GM20000 (cell line): ENCODE data around the gene SP2.

ENCODE experiments used
- DNase-seq: peaks from one replicate; pipeline ENCODE4 v3.0.0; 2012; ENCODE audit warnings: low spot score
- TF ChIP-seq, protein P1 (sequence below): IDR thresholded peaks from 2 replicates; pipeline ENCODE4 v1.5.1; 2012; ENCODE audit warnings: mild to moderate bottlenecking, control low read depth; ENCODE audit errors: extremely low read depth, missing control alignments

SP2 gene

DNA sequence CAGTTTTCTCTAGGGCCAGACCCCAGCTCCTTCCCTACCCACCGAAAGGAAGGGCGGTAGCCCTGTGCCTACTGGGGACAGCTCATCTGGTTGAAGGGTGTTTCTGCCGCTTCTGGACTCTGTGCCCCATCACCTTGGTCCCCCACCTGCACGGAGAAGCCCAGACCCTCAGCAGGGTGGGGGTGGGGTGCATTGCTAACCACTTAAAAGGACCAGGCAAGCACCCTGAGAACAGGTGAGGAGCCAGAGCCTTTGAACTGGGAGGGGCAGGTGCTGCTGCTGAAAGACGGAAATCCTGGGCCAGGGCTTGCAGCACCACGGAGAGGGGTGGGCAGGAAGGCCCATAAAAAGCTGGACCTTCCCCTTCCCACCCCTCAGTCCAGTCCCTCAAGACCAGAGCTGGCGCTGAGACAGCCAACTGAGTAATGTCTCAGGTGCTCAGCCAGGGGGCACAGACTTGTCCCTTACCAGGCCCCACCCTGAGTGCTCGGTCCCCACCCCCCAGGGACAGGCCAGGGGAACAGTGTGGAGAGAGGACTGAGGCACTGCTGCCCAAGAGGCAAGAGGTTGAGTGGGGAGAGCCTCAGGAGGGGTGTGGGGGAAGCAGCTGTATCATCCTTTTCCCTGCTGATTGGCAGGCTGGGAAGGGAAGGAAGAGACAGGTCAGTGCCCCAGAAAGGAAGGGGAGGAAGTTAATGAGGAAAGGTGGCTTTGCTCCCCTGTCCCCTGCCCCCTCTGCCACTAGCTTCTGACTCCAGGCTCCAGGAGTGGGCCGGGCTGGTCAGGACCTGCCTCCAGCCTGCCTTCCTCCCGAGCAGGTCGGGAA, 10.9 kb upstream of the SP2 start:
- no peak for DNase-seq
- TF ChIP-seq, protein P1, sequence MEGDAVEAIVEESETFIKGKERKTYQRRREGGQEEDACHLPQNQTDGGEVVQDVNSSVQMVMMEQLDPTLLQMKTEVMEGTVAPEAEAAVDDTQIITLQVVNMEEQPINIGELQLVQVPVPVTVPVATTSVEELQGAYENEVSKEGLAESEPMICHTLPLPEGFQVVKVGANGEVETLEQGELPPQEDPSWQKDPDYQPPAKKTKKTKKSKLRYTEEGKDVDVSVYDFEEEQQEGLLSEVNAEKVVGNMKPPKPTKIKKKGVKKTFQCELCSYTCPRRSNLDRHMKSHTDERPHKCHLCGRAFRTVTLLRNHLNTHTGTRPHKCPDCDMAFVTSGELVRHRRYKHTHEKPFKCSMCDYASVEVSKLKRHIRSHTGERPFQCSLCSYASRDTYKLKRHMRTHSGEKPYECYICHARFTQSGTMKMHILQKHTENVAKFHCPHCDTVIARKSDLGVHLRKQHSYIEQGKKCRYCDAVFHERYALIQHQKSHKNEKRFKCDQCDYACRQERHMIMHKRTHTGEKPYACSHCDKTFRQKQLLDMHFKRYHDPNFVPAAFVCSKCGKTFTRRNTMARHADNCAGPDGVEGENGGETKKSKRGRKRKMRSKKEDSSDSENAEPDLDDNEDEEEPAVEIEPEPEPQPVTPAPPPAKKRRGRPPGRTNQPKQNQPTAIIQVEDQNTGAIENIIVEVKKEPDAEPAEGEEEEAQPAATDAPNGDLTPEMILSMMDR = no peak

DNA sequence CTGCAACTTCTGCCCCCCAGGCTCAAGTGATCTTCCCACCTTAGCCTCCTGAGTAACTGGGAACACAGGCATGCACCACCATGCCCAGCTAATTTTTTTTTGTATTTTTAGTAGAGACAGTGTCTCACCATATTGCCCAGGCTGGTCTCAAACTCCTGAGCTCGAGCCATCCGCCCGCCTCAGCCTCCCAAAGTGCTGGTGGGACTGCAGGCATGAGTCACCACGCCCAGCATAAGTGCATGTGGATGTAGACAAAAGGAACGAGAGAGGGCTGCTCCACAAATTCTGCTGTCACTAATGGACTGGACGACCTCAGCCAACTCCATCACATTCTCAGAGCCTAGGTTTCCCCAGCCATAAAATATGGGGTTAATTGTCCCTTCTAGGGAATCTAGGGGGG, 7.7 kb upstream of the SP2 start:
- no peak for DNase-seq
- TF ChIP-seq, protein P1 = no peak

DNA sequence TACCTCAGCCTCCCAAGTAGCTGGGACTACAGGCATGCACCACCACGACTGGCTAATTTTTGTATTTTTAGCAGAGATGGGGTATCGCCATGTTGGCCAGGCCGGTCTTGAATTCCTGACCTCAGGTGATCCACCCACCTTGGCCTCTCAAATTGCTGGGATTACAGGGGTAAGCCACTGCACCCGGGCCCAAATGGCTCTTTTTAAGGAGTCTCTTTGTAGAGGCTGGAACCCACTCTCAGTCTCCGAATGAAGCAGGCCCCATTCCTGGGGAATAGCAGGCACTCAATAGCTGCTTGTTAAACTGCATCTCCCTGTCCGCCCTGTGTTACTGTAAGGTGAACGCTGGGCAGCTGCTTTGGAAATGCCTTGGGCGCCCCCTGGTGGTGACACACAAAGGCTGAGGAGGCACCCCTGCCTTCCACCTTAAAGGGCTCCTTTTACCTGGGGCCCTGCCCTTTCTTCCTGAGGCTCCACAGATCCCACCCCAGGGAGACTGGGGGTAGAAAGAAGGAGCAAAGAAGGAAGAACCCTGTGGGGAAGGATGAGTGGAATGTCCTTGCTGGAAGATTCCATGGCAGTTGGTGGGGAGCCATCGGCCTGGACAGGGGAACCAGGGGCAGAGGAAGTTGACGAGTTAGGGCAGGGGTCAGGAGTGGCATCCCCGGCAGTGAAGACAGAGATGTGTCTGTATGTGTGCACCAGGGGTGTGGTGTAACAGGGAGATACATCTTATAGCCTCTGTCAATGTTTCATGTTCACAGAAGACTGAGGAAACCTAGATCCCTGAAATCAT, 6.1 kb upstream of the SP2 start:
- DNase-seq = peak; percentile 74
- TF ChIP-seq, protein P1 = peak; percentile 95

DNA sequence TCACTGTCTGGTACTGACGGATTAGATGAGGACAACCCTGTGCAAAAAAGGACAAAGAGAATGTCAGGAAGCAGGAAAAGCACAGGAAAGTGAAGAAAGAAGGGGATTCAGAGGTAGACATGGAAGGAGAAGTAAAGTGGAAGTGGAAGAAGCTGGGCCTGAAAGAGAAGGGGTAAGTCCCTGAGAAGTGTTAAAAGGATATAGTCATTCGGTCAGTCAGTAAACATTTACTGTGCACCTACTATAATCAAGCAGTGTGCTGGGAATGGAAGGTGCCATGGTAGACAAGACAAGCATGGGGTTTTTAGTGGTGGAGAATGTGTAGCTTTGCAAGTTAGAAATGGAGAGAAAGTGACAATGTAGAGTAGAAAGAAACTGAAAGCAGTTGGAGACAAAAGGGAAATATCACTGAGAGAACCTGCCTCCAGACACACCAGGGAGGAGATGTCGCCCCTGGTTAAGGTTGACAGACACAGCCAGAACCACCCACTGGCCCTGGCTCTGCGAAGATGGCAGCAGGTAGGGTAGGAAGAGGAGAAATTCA, 4.4 kb upstream of the SP2 start:
- TF ChIP-seq, protein P1 = no peak
- no peak for DNase-seq

DNA sequence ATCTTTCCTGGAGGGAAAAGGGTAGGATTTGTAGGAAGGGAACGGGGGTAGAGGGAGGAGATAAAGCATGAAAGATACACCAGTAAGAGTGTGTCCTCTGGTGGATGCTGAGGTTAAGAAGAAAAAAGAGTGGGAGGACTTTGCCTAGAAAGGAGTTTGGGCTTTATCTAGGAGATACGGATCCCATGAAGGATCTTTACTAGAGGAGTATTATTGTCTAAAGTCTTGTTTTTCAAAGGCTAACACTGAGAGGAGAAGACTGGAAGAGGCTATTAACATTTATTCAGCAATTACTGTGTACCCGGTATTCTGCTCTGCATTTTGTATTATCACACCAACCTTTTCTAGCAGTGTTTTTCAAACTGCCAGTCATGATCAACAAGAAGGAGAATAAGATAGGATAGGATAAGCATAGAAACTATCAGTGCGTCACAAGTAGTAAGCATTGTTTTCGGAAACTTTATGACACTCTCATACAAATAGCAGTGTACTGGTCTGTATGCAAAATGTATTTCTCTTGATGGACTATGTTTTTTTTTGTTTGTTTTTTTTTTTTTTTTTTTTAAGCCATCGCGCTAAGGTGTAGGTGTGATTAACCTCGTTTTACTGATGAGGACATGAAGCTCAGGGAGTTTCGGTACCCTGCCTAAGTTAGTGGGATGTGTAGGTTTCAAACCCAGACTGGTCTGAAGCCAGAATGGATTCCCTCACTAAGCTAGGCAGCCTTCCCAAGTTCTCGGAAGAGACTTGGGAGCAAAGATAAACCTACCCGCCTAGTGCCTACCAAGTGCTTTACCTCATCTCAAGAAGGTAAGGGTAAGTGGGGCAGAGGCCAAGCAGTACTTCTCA, 1.3 kb upstream of the SP2 start:
- no peak for DNase-seq
- TF ChIP-seq, protein P1 = no peak

DNA sequence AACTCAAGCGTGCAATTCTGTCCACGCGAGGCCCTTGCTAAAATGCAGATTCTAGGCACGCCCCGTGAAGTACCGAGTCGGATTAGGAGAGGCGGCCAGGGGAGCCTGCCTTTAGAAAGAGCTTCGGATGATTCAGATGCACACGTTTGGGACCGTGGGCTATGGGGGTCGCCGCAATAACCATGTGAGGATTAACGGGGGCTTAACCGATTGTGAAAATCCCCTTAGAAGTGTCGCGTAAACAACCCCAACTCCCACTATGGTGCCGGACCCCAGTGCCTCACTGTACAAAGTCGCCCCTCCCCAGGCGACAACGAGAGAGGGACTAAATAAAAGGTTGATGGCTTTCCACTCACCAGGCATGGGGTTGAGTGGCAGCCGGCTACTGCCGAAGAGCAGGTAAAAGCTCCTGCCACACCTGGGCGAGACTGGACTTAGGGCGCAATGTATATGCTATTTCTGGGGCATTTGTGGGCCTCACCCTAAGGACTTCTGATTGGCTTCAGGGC, 635 bp upstream of the SP2 start:
- TF ChIP-seq, protein P1 = no peak
- no peak for DNase-seq
